ENCODE data around the gene ARHGAP1.

Gene ARHGAP1

DNA sequence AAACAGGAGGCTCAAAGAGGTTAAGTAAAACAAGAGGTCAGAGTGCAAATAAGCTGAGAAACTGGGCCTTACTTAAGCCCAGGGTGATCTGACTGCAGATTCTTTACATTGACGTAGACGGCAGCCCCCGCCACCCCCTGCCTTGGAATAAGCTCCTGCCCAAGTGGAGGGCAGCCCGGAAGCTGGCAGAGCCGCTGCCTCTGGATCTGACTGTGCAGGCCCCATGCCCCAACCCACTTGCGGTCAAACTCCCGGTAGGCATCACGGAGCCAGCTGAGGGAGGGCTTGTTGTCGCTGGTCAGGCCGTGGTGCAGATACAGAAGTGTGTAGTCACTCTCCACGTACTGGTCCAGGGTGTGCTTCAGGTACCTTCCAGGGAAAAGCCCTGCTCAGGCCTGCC, 18.6 kb downstream of the ARHGAP1 start:
- no peak overlapping the region for H3K4me3 ChIP-seq (ENCODE audit: low read depth, low read length)
- no peak for TF ChIP-seq CTCF (IDR thresholded peaks at IDR 0.05; ENCODE audit: borderline replicate concordance, insufficient read depth, low read depth, low read length)

DNA sequence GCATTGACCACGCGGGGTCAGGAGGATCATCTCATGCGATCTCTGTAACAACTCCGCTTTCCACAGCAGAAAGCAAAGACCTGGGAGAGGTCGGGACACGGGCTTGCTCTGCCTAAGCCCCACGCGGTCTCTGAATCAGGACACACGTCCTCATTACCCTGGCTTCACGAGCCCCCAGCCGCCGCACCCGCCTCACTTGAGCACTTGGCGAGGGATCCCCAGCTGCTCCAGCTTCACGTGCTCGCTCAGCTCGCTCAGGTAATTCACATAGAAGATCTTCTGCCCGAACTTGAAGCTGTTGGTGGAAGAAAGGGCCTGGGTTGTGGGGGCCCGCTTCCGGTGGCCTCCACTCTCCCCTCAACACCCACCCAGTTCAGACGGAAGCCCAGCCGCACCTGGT, 19.6 kb downstream of the ARHGAP1 start:
- no peak for TF ChIP-seq CTCF (IDR thresholded peaks at IDR 0.05; ENCODE audit: borderline replicate concordance, insufficient read depth, low read depth, low read length)
- H3K4me3 ChIP-seq (ENCODE audit: low read depth, low read length), result no peak overlapping the region

- no peak overlapping the region for H3K4me3 ChIP-seq (ENCODE audit: low read depth, low read length)
- TF ChIP-seq CTCF (IDR thresholded peaks at IDR 0.05; ENCODE audit: borderline replicate concordance, insufficient read depth, low read depth, low read length), result no peak
These were observed 20.2 kb downstream of the ARHGAP1 start for GRCh38 chr11:46680164-46680760.

DNA sequence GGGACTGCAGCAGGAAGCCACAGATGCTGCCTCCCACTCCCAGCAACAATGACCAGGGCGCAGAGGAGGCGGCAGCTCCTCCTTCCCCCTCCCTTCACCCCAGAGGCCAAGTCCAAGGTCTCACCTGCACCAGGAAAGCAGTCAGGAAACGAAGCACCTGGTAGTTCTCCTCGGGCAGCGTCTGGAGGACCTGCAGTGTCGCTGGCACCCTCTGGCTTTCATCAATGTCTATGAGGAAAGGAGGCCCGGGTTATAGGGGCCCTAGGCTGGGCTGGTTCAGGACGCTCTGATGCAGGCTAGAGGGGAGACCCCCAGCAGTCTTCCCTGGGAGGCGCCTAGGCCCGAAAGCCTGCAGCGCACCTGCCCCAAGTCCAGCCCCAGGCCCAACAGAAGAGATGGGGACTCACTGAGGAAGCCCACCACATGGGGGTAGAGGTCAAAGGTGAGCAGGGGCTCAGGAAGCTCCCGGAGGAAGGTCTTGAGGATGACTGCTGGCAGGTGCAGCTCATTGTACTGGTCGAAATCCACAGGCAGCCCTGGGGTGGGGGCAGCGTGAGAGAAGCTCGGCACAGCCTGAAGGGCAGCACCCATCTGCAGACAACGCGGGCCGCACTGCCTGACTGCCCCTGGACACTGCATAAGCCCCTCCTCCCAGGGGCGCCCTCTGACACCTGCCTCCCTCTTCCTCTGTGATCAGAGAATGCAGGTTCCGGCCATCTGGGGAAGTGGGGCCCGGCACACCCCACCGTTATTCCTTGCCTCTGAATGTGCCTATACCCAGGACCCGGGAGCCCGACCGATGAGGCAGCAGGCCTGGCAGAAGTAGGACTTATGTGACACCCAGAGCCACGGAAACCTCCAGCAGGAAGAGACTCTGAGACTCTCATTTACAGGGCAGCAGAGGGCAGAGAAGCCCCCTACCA, 20.9 kb downstream of the ARHGAP1 start:
- no peak overlapping the region for H3K4me3 ChIP-seq (ENCODE audit: low read depth, low read length)
- no peak for TF ChIP-seq CTCF (IDR thresholded peaks at IDR 0.05; ENCODE audit: borderline replicate concordance, insufficient read depth, low read depth, low read length)

DNA sequence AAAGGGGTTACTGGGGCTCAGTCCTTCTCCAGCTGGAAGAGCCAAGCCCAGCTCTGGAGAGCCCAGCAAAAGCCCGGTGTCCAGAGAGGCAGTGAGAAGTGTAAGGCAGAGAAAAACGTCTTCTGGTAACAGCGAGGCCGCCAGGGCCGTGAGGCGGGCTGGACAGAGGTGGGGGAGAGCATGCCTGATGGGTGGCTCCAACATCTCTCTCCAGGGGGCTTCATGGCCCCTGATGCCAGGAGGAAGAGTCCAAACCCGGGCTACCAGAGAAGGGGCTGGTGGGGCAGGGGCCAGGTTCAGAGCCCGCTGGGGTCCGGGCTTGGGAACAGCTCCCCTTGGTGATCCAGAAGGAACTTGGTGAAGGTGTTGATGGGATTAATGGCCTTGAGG, 21.7 kb downstream of the ARHGAP1 start:
- H3K4me3 ChIP-seq (ENCODE audit: low read depth, low read length), result no peak overlapping the region
- TF ChIP-seq CTCF (IDR thresholded peaks at IDR 0.05; ENCODE audit: borderline replicate concordance, insufficient read depth, low read depth, low read length), result no peak

- no peak overlapping the region for H3K4me3 ChIP-seq (ENCODE audit: low read depth, low read length)
- TF ChIP-seq CTCF (IDR thresholded peaks at IDR 0.05; ENCODE audit: borderline replicate concordance, insufficient read depth, low read depth, low read length), result no peak
These were observed 22.3 kb downstream of the ARHGAP1 start for GRCh38 chr11:46677991-46678740.

Data from GM12875 (cell line).